ENCODE data around the gene TRABD.

TRABD gene

DNA sequence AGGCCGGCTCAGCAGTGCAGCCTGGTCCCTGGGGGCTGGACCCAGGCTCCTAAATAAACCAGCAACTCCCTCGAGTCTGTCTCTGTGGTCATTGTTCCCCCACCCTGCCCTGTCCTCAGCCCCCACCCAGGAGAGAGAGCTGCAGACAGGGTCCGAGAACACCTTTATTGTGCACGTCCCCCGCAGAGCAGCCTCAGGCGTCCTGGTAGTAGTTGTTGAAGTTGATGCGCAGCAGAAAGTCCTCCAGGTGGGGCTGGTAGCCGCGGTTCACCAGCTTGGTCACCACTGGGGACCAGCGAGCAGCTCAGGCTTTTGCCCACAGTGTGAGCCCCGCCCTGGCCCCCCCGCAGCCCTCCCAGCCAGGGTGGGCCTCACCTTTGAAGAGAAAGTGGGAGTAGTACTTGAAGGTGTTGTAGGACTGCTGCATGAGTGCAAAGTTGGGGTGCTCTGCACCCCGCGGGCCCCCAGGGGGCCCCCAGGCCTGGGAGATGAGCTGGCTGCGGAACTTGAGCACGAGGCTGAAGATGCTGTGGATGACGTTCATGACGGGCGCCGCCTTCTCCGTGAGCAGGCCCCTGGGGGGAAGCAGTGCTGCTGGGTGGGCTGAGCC, 31.9 kb downstream of the TRABD start:
- DNase-seq (ENCODE audit: low spot score): no peak

DNA sequence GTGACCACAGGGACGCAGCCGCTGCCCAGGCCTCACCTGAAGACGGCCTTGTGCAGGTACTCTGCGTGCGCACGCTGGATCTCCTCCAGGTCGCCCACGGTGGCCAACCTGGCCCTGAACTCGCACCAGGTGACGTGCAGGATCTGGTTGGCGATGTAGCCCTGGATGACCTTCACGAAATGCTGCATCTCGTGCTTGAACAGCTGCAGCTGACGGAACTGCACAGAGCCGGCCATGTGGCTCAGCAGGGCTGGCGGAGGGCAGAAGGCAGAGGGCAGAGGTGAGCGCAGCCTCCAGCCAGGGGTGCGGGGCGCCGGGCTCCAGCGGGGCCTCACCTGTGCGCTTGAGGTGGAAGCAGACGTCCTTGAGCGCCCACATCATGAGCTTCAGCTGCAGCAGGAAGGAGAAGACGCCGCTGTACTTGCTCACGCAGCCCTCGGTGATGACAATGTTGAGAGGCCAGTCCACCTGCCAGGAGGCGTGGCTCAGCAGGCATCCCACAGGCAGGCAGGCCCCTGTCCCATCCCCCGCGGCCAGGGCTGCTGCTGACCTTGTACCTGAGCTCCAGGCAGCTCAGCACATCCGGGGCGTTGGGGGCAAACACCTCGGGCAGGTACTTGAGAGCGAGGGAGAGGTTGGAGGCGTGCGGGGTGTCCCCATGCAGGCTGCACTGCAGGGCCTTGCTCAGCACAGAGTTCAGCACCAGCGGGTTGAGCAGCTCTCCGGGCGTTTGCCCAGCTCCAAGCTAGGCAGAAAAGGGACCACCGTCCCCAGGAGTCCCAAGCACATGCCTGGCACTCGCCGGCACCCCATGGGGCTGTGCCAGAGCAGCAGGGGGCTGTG, 32.7 kb downstream of the TRABD start:
- no peak for DNase-seq (ENCODE audit: low spot score)

- no peak for DNase-seq (ENCODE audit: low spot score)
These were observed 33.4 kb downstream of the TRABD start for GRCh38 chr22:50218996-50219727.

DNA sequence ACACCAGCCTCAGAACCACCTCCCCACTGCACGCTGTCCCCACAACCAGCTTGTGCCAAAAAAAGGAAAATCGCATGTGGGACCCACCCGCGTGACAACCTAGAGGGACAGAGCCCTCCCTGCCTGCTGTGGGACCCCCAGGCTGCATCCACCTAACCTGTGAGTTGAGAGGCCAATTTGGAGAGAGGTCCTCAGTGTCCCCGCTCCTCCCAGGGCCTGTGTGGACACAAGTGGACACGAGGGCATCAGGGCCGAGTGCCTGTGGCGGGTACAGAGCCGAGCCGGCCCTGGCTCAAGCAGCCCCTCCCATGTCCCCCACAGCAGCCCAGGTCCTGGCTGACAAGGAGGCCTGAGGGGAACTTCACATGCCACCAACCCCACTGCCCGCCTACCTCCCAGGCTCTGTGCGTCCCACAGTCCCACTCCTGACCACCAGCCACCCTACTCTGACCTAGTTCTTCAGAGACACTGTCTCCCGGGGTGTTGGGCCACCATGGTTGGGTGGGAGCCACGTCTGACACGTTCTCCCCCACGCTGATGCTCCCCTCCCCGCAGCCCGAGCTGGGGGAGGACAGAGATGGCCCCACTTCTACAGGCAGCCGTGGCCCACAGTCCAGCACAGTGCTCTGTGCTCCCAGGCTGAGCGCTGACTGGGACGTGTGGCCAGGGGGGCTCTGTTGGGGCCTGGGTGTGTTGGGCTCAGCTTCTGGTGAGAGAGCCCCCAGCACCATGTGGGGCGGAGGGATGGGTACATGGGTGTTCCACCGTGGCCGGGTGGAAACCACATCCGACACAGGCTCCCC, 34.3 kb downstream of the TRABD start:
- DNase-seq (ENCODE audit: low spot score): no peak

DNA sequence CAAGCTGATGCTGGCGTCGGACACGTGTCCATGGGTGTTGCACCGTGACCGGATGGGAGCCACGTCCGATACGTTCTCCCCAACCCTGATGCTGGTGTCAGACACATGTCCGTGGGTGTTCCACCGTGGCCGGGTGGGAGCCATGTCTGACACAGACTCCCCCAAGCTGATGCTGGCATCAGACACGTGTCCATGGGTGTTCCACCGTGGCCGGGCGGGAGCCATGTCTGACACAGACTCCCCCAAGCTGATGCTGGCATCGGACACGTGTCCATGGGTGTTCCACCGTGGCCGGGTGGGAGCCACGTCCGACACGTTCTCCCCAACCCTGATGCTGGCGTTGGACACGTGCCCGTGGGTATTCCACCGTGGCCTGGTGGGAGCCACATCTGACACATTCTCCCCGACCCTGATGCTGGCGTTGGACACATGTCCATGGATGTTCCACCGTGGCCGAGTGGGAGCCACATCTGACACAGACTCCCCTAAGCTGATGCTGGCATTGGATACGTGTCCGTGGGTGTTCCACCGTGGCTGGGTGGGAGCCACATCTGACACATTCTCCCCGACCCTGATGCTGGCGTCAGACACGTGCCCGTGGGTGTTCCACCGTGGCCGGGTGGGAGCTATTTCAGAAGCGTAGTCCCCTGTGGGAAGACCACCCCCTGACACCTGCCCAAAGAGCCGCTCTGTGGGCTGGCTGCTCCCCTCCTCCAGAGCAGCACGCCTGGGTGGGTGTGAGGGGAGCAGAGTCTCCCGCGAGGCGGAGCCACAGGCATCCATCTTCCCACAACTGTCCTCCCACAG, 35.1 kb downstream of the TRABD start:
- no peak for DNase-seq (ENCODE audit: low spot score)

DNA sequence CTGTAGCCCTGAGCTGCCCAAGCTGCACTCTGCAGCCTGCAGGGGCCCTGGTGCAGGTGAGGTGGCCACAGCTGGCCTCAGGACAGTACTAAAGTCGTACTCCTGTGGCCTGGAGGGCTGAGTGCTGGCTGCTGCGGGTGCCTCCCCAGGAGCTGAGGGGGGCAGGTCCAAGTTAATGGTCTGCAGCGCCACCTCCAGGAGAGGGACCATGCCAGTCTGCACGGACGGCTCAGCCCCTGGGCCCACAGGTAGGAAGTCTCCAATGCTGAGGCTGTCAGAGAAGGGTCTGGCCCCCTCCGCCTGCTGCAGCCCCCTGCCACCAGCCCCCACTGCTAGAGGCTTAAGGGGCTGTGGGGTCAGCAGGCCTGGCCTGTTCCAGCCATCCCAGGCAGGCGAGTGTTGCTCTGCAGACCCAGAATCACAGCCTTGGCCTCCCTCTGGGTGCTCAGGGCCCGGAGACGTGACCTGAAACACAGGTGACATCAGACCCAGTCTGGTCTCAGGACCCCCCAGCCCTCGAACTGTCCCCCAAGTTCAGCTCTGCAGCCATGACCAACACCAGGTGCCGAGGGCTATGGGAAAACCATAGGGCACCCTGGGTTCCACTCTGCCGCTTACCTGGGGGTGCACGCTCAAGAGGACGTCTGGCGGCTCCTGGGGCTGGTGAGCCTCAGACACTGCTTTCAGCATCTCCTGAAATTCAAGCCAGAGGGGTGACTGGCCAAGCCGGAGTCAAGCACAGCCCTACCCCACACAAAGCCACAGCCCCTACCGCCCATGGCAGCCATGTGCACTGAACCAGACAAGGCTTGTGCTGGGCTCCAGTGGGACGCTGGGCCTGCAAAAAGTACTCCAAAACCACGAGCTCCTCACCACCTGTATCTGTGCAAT, 35.9 kb downstream of the TRABD start:
- no peak for DNase-seq (ENCODE audit: low spot score)

DNA sequence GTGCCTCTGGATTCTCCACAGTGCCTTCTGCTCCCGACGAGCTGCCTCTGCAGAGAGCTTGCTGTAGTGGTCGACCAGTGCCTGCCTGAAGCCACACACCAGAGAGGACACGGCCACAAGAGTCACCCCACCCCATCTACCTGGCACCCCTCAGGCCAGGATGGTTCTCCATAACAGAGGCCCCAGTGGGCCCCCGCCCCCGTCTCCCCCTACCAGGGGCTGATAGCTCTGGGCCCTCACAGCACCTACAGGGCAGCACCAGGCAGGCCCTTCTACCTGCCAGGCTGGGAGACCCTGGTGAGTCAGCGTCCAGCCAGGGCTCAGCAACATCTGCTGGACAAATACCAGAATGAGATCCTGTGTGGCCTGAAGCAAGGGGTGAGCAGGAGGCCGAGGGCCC, 36.8 kb downstream of the TRABD start:
- DNase-seq (ENCODE audit: low spot score): no peak

DNA sequence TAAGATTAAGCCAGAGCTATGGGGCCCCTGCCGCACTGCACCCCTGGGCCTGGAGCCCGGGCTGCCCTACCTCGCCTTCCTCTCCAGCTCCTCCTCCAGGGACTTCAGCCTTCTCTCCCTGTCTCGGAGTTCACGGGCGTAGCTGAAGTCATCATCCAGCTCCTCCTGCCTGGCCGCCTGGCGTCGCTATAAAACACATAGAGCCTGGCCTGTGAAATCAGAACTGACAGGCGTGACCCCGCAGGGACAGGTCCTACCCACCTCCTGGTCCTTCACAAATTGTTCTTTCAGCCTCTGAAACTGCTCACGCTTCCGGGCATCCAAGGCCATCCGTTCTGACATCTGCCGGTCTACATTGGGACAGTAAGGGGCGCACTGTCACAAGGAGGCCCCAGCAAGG, 38.4 kb downstream of the TRABD start:
- DNase-seq (ENCODE audit: low spot score): no peak

DNA sequence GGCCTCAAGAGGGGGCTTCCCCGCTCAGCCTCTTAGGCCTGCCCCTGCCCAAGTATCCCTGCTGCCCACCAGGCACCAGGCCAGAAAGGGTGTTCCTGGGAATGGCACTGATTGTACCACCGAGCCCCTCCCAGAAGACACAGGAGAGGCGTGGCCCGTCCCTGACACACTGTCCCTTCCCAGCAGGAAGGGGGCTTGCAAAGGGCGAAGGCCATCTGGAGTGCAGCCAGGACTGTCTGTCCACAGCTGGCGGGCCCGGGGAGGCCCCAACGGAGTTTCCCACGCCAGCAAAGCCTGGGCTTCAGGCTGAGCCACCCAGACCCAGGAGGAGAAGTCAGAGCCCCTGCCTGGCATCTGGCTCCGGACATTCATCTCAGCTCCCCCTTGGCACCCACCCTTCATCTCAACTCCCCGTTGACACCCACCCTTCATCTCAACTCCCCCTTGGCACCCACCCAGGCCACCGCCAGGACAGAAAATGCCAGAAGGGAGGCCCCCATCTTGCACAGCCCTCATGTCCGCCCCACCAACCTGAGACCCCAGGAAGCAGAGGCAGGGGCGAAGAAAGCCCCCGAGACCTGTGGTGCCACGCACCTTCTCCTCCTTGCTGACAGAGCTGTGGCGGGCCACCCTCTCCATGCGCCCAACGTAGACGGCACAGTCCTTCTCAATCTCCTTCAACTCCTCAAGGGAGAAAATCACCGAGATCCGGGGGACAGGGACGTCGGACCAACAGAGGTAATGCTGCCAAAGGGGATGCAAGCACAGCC, 39.7 kb downstream of the TRABD start:
- no peak for DNase-seq (ENCODE audit: low spot score)

DNA sequence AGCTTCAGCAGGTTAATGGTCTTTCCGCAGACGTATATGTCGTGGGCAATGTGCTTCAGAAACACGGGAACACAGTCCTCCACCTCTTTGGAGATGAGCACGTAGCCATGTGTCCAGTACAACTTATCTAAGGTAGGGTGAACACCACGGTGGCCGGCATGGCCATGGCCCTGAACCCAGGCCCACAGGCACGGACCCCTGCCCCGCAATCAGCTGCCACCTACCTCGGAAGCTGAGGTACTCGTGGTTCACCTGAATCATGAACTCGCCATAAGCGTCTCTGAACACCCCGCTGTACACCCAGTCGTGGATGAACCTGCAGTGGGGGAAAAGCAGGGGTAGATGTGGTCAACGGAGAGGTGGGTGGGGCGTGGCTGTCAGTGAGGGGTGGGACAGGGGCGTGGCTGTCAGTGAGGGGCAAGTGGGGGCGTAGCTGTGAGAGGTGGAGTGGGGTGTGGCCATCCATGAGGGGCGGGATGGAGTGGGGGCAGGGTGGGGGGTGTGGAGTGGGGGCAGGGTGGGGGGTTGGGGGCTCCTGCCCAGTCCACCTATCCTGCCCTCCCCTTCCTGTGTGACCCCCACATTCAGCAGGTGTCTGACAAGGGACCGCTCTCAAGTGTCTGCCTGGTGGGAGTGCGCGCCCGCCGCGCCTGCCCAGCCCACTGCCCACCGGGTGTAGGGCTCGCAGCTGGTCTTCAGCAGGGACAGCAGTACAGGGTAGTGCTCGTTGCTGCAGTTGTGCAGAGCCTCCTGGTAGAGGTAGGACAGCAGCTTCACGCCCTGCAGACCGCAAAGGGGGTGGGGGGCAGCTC, 40.6 kb downstream of the TRABD start:
- DNase-seq (ENCODE audit: low spot score): no peak

- no peak for DNase-seq (ENCODE audit: low spot score)
These were observed 41.1 kb downstream of the TRABD start for GRCh38 chr22:50226875-50227165.

GRCh38 chr22:50227579-50228215, 42.0 kb downstream of the TRABD start:
- no peak for DNase-seq (ENCODE audit: low spot score)

DNA sequence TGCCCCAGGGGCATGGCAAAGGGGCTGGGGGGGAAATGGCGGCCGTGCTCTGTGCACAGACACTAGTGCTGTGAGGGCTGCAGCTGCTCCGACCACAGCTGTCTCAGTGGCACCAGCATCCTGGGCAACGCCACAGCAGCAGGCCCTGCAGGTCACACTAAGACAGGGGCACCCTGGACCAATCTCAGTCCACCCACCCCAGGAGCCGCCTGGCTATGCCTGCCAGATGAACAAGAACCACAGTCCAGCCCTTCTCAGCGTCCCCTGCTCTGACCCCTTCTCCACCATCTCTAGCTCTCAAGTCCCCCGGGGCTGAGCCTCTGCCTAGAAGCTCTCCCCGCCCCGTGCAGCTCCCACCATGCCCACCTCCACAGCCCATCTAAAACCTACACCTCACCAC, 42.7 kb downstream of the TRABD start:
- no peak for DNase-seq (ENCODE audit: low spot score)

GRCh38 chr22:50229370-50229769, 43.7 kb downstream of the TRABD start:
- DNase-seq (ENCODE audit: low spot score): no peak

GRCh38 chr22:50232481-50233151, 46.9 kb downstream of the TRABD start:
- DNase-seq (ENCODE audit: low spot score): no peak

GRCh38 chr22:50233223-50233622, 47.5 kb downstream of the TRABD start:
- no peak for DNase-seq (ENCODE audit: low spot score)

DNA sequence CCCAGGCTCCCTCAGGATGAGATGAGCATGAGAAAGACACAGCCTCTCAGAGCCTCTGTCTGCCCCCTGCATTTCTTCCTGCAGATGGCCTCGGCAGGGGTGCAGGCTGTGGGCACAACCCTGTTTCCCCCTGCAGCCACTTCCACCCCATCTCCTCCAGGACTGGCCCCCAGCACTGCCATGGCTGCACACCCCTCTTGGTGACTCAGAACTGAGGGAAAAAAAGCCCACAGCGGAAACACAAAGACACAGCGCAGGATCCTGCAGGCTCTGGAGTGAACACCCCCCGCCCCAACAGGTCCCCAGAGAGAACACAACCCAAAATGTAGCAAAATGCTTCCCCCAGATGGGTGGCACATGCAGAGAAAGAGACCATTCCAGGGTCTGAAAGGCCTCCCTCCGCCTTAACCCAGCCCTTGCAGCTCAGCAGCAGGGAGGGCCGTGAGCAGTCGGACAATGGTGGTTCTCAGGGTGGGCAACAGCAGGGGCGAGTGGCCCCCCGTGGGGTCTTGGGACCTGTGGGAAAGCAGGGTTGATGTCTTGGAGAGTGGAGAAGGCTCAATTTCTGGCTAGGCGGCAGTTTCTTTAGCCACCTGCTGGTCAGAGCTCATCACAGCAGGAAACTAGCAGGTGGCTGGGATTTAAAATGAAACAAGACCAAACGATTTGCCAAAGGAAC, 51.2 kb downstream of the TRABD start:
- DNase-seq (ENCODE audit: low spot score): peak; percentile 67

Measured in NAMALWA (cell line).